ENCODE results near the gene MYADML2. TPM values are rescaled to one million over a fixed set of nuclear protein-coding genes. Genes with fewer than 3 reads are reported as not detected.

MYADML2 gene
- total RNA-seq, 2 donors from 2014 or later, result 0.17 TPM; not detected in 1

DNA sequence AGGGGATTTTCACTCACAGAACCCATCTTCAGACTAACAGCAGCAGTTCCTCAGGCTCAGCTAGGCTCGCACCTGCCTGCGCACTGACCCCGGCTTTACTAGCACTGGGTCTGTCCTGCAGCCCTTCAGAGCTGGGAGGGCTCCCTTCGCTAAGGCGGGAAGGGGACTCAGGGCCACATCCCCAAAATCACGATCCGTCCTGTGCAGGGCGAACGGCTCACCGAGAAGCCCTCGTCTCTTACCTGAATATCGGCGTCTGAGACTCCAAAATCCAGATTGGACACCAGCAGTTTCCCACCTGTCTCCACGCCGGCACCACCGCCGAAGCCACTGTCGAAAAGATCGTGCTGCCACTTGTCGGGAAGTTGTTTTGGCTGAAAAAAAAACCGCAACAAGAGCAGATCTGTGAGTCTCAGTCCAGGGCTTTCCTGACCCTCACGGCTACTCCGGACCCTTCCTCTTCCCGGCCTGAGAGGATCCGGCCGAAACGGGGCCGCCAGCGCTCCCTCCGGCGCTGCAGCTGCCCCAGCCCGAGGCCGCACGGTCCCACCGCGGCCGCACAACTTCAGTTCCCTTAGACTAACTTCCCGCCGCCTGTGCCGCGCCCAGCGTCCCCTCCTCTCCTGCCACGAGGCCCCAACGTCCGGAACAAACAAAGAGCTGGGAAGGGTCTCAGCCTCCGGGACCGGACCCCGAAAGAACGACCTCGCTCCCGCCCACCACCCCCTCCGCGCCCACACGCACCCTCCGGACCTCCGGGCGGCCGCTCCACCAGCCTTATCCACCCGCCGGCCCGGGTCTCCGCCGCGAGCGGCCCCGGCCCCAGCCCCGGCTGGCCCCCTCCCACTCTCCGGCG, 56.4 kb downstream of the MYADML2 start:
- DNase-seq (no peak), ATAC-seq (no peak)
- intact Hi-C loops (cut with DNase I, micrococcal nuclease), result no loop called here

Other genes with a start within 250 kb of the MYADML2 start
- 100 to 1,000 TPM in 1 of 2 donors, 10 to 100 TPM in 1; 88.2 to 146 TPM for gene MRPL12, start 243.9 kb downstream of the MYADML2 start, total RNA-seq
- 10 to 100 TPM; 52.5 to 76.2 TPM for gene SLC25A10, start 234.9 kb downstream of the MYADML2 start, total RNA-seq
- under 1 TPM; 0.14 to 0.67 TPM for gene GCGR, start 143.1 kb downstream of the MYADML2 start, total RNA-seq
- gene MCRIP1, start 113.9 kb downstream of the MYADML2 start, total RNA-seq, result 10 to 100 TPM; 16.4 to 30.4 TPM
- gene PPP1R27, start 112.2 kb downstream of the MYADML2 start, total RNA-seq, result not detected
- gene P4HB, start 86.7 kb downstream of the MYADML2 start, total RNA-seq, result 100 to 1,000 TPM; 560 to 669 TPM
- gene ARHGDIA, start 75.9 kb downstream of the MYADML2 start, total RNA-seq, result 100 to 1,000 TPM; 447 to 500 TPM
- 10 to 100 TPM; 43.9 to 69.8 TPM for gene ALYREF, start 55.6 kb downstream of the MYADML2 start, total RNA-seq
- gene ANAPC11, start 55.5 kb downstream of the MYADML2 start, total RNA-seq, result 10 to 100 TPM; 83.6 to 88.6 TPM
- under 1 TPM in 1 of 2 donors, not detected in 1; 0.11 TPM for gene NPB, start 45.0 kb downstream of the MYADML2 start, total RNA-seq
- gene PCYT2, start 35.8 kb downstream of the MYADML2 start, total RNA-seq, result 10 to 100 TPM; 49.9 to 68.9 TPM
- 10 to 100 TPM; 63.2 to 67.5 TPM for gene SIRT7, start 29.1 kb downstream of the MYADML2 start, total RNA-seq
- 10 to 100 TPM; 17.8 to 19.7 TPM for gene MAFG, start 19.5 kb downstream of the MYADML2 start, total RNA-seq
- 10 to 100 TPM; 40.2 to 55.6 TPM for gene PYCR1, start 9.9 kb downstream of the MYADML2 start, total RNA-seq
- not detected for gene NOTUM, start 14.0 kb upstream of the MYADML2 start, total RNA-seq
- 10 to 100 TPM; 29.8 to 35.9 TPM for gene ASPSCR1, start 30.4 kb upstream of the MYADML2 start, total RNA-seq
- gene CENPX, start 75.6 kb upstream of the MYADML2 start, total RNA-seq, result 100 to 1,000 TPM in 1 of 2 donors, 10 to 100 TPM in 1; 83.3 to 127 TPM
- 10 to 100 TPM; 14.2 to 20.8 TPM for gene LRRC45, start 76.1 kb upstream of the MYADML2 start, total RNA-seq
- 1 to 10 TPM; 4.2 to 9.0 TPM for gene RAC3, start 84.4 kb upstream of the MYADML2 start, total RNA-seq
- 100 to 1,000 TPM; 111 to 137 TPM for gene DCXR, start 90.5 kb upstream of the MYADML2 start, total RNA-seq
- gene RFNG, start 104.6 kb upstream of the MYADML2 start, total RNA-seq, result 10 to 100 TPM; 31.5 to 32.3 TPM
- 10 to 100 TPM; 80.7 to 87.4 TPM for gene GPS1, start 104.7 kb upstream of the MYADML2 start, total RNA-seq
- 100 to 1,000 TPM; 127 to 146 TPM for gene DUS1L, start 118.6 kb upstream of the MYADML2 start, total RNA-seq
- 100 to 1,000 TPM in 1 of 2 donors, 10 to 100 TPM in 1; 89.0 to 171 TPM for gene FASN, start 151.0 kb upstream of the MYADML2 start, total RNA-seq

All from left colon (tissue), 2 donors.